Measurements from ENCODE around the gene OPCML.
A peak's percentile ranks its signal among the peaks of the same experiment; 100 is the strongest.

The OPCML gene

DNA sequence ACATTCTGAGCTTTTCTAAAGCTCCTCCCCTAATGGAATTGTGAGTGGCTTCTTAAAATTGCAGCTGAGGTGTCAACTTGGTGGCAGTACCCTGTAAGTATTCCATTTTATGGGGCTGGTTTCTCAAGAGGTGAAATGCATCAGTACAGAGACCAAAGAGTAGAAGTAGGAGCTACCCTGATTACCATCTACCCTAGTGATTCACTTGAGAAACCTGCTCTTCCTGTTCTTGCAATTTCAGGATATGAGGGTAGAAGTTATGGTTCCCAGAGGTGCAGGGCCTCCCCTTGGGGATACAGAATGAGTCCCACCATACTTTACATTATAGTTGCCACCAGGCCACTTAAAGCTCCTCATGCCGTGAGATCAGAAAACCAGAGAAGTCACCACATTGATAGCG lies 944.6 kb downstream of the OPCML start:
- no peak for TF ChIP-seq CTCF (IDR thresholded peaks at IDR 0.05; ENCODE audit: insufficient read depth, low read depth, low read length, missing control alignments)
- no peak overlapping the region for H3K4me3 ChIP-seq (ENCODE audit: low read length)
- DNase-seq (ENCODE audit: low read depth): peak; percentile 19

GRCh38 chr11:132586801-132587200 lies 945.5 kb downstream of the OPCML start:
- no peak for TF ChIP-seq CTCF (IDR thresholded peaks at IDR 0.05; ENCODE audit: insufficient read depth, low read depth, low read length, missing control alignments)
- no peak for DNase-seq (ENCODE audit: low read depth)
- H3K4me3 ChIP-seq (ENCODE audit: low read length): no peak overlapping the region

GRCh38 chr11:132579634-132580327 lies 952.5 kb downstream of the OPCML start:
- H3K4me3 ChIP-seq (ENCODE audit: low read length): no peak overlapping the region
- no peak for TF ChIP-seq CTCF (IDR thresholded peaks at IDR 0.05; ENCODE audit: insufficient read depth, low read depth, low read length, missing control alignments)
- DNase-seq (ENCODE audit: low read depth): no peak

GRCh38 chr11:132579136-132579535 lies 953.2 kb downstream of the OPCML start:
- H3K4me3 ChIP-seq (ENCODE audit: low read length): no peak overlapping the region
- no peak for TF ChIP-seq CTCF (IDR thresholded peaks at IDR 0.05; ENCODE audit: insufficient read depth, low read depth, low read length, missing control alignments)
- DNase-seq (ENCODE audit: low read depth): no peak

DNA sequence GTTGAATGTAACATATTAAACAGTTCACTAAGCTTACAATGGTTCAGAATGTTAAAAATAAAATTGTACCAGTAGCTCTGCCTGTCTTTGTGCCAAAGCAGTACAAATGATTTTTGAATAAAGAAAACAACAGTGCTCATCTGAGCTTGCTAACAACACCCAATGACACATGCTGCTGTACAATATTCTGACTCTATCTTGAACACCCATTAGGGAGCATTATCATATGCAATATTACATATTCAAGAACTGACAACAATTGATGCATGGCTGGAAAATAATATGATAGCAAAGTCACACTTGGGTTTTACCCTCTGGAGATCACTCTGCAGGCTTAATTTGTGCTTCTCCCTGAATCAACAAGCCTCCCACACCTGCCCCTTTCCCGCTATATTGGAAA lies 953.7 kb downstream of the OPCML start:
- H3K4me3 ChIP-seq (ENCODE audit: low read length): no peak overlapping the region
- DNase-seq (ENCODE audit: low read depth): no peak
- no peak for TF ChIP-seq CTCF (IDR thresholded peaks at IDR 0.05; ENCODE audit: insufficient read depth, low read depth, low read length, missing control alignments)

GRCh38 chr11:132576706-132577105 lies 955.6 kb downstream of the OPCML start:
- H3K4me3 ChIP-seq (ENCODE audit: low read length): no peak overlapping the region
- no peak for TF ChIP-seq CTCF (IDR thresholded peaks at IDR 0.05; ENCODE audit: insufficient read depth, low read depth, low read length, missing control alignments)
- peak; percentile 30 for DNase-seq (ENCODE audit: low read depth)

Data from epithelial cell of esophagus (primary cell).